HL-60/S4 (cell line): ENCODE results near the gene BMS1.

Source experiments
- in situ Hi-C: fragments of 300-500 bp; cut with MboI; formaldehyde crosslinking; loops from 2 replicates; pipeline ENCODE4 v1.14.3; 2022; ENCODE audit warnings: low sequenced_read_pairs

Gene BMS1

DNA sequence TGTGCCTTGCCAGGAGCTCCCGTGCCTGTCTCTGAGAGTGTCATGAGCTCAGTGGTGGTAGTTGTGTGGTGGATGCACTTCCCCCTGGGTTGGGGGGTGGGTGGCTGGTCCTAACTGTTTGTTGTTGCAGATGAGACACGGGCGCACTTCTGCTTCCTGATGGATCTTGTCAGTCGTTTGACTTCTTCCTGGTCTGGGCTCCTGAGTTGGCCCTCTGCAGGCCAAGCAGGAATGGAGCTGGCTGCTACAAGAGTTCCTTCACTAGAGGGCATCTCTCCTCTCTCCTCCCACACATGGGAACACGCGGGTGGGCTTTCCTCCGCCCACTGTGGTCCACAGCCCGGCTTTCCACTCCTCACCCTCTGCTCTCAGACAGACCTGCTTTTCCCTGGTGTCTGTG lies 82.0 kb downstream of the BMS1 start:
- in situ Hi-C loops: no loop called here

DNA sequence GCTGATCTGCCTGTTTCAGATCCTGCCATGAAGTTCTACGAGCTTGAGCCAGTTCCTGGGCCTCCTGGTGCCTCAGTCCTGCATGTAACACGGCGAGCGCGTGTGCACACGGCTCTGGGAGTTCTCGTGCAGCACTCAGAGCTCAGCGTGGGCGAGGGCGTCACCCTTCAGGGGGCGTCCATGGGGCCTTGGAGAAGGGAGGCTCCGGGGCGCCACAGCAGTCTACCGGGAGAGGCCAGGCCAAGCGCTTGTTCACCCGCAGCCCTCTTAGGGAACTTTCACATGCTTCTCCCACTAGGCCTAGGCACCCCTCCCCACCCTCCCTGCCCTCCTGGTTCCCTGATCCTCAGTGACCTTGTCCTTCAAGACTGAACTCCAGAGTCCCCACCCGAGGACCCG lies 83.1 kb downstream of the BMS1 start:
- in situ Hi-C loops: no loop called here

DNA sequence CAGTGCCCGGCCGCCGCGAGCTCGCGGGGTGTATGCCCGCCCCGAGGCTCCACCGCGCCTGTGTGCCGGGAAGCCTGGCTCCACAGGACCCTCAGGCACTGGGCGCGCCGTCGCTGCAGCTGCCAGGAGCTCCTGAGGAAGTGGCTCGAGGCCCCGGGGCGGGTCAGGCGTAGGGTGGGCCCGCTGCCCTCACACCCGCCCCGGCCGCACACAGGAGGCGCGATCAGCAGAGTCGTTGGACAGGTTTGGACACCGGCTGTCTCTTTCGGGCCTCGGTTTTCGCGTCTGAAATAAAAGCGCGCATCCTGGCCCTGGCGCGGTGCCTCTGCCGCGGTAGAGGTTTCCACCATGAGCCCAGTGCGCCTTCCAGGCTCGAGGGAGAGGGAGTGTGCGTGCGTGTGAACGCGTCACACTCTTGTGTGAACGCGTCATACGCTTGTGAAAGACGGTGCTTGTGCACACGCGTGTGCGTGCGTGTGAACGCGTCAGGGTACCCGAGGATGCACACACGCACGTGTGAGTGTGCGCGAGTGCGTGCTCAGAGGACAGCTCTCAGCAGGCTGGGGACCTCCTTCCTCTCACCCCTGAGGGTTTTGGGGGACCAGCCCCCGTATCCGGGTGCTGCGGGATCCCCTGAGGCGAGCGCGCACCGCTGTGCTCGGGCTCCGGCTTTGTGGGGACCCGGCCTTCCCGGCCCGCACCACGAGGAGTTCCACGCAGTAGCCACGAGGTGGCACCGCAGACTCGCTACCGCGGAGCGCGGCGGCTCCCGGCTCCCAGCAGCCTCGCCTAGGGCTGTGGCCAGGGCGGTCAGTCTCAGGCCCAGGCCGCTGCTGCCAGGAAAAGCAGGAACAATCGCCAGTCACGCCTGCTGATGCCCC lies 83.8 kb downstream of the BMS1 start:
- in situ Hi-C loops: no loop called here

DNA sequence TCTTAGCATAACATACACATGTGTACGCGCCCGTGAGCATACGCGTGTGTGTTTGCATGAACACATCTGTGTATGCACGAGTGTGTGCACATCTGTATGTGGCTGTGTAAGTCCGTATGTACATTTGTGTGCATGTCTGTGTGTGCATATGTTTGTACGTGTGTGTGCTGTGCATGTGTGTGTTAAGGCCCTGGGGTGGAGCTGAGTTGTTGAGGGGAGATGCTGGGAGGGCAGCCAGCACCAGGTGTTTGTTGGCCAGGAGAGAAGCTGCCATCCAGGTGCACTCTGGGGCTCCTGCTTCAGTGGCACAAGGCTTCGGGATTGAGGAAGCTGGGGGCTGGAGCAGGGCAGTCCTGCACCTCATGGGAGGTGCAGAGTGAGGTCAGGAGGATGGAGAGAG lies 85.0 kb downstream of the BMS1 start:
- in situ Hi-C loops: no loop called here

DNA sequence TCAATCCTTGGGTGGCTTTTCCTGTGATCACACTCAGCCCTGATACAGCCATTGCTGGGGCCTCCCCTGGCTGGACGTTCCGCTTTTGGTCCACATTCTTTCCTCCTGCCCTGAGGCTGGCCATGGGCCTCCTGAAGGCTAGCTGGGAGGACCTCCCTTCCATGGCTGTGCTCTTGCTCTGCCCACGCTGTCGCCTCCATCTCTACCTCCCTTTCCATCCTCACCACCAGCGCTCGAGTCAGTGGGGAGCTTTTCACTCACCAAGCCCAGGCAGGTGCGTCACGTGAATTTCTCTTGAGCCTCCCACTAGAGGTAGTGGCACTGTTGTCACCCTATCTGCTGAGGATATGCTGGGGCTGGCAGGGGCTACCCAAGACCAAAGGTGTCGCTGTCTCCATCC lies 85.9 kb downstream of the BMS1 start:
- in situ Hi-C loops: no loop called here

DNA sequence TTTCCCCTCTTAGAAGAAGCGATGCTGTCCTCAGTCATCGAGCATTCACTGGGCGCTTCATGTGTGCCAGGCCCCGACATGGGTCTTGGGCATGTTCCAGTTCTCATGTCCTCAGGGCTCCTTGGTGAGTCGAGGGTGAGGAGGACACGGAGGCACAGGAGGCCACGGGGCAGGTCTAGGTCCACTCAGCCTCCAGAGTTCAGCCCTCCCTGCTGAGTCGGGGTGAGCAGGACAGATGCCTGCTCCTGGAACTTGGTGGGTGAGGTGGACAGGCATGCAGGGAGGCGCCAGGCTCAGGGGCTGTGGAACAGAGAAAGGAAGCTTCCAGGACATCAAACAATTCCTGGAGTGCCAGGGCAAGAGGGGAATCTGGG lies 87.4 kb downstream of the BMS1 start:
- in situ Hi-C loops: loop anchor here (10.0 kb wide), 1 partner anchor 225 kb away; no protein-coding TSS in a partner anchor

DNA sequence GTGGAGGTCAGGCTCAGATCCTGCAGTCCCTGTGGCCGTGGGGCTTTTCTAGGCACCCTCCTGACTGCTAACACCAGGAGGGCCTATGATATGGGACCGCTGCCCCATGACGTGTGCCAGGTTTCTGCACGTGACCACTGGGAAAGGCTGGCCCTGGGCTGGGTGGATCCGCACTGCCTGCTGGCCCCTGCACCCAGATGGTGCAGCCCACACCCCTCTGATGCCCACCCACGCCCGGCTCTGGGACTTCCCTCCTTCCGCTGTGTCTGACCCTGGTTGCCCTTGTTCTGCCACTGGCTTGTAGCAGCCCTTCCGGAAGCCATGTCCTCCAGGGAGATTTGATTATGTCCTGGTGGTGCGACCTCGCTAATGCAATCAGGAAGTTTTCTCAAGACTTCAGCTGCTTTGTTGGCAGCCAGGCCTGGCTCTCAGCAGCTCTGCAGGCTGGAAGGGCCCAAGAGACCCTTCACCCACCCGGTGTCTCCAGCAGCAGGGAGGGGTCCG lies 88.6 kb downstream of the BMS1 start:
- in situ Hi-C loops: loop anchor here (10.0 kb wide), 1 partner anchor 224 kb away; no protein-coding TSS in a partner anchor

DNA sequence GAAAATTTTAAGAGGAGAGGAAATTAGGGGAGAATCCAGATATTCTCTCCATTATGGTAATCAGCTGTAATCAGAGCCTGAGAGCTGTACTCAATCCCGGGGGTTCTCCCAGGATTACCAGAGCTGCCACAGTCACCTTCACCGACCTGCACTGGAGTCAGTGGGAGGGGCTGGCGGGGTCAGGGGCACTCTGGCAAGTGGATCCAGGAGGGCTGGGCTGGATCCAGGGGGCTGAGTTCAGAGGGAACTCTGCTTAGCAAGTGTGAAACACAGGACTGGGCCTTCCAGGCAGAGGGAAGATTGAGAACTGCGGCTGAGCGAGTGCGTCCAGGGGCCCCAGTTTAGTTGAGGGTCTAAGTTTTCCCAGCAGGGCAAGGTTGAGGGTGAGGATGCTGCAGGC lies 89.2 kb downstream of the BMS1 start:
- in situ Hi-C loops: loop anchor here (10.0 kb wide), 1 partner anchor 223 kb away; no protein-coding TSS in a partner anchor

DNA sequence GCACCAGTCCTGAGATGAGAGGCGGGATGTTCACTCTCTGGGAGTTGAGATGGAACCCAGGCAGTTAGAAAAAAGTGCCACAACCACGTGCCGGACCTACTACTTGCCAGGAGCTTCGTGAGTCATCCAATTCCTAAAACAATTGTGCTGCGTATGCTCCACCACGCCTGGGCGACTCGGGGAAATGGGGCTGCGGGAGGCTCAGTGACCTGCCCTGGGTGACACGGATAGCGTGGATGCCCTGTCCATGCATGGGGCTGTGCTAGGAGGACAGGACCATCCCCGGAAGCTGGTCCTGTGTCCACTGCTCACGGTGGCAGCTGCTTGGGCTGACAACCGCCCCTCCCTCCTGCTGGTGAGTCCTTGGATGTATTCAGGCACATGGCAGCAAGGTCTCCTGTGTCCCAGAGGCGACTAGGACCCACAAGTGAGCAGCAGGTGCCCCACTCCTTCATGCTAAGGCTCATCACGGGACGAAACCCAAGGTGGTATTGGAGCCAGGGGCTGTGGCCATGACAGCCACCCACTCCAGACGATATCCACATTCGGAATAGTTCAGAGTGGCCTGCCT lies 90.4 kb downstream of the BMS1 start:
- in situ Hi-C loops: loop anchor here (10.0 kb wide), 1 partner anchor 222 kb away; no protein-coding TSS in a partner anchor

DNA sequence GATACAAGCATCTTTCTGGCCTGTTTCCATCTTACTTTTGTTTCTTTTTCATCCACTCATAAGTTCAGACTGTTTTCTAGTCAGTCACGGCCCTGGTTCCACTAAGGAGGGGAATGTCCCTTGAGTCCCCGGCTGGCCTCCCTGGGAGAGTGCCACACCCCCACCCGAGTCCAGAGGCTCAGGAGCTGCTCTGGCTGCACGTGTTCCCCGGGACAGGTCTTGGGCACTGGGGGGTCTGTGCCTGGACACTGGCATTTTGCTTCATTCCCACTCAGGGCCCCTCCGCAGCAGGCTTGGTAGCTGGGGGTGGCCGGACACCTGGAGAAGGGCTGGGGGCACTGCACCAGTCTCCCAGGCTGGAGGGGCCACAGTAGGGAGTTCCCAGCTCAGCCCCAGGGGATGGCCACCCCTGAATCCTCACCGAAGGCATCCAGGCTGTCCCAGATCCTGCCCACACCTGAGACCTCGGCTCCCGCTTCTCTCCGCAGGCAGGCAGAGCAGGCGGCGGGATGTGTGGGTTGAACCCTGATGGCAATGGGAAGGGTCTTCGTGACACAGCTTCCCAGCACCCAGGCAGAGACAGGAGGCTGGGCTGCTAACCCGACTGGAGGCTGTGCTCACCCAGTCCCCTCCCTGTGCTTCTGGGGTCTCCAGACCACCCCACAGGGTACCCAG lies 92.3 kb downstream of the BMS1 start:
- in situ Hi-C loops: loop anchor here (10.0 kb wide), 1 partner anchor 220 kb away; no protein-coding TSS in a partner anchor

DNA sequence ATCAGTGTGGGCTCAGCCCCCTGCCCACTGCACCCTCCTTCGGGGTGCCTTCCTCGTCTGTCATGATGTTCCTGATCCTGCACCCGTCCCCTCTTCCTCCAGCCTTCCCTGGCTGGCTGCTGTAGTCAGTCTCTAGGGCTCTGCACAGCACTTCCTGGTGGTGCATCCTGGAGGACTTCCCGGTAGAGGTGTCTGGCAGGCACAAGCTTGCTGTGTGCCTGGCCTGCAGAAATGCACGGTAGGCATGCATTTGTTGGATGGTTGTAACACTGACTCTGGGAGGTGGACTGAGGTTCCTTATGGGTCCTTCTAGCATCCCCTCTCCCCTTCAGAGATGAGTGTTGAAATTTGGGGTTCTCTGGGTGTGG lies 92.8 kb downstream of the BMS1 start:
- in situ Hi-C loops: loop anchor here (10.0 kb wide), 1 partner anchor 219 kb away; no protein-coding TSS in a partner anchor

DNA sequence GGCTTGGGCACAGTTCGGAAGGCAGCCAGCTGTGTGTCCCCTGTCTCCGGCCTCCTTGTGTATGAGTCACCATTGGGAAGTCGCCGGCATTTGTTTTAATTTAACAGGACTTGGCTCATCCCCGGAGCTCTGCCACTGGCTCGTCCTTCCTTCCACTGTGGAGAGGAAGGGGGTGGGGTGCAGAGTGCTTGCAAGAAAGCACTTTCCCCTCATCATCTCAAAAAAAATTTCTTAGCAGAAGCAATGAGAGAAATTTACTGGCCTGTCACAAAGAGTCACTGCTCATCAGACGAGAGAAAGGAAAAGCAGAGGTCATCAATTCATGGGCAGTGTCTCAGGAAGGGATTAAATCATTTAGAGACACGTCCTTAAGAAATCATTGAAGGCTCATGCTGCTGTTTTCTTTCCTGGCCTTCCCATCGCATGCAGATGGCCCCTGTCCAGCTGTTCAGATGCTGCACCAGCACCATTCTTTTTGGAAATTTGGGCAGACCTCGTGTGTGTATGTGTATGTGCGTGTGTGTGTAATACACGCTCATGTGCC lies 93.3 kb downstream of the BMS1 start:
- in situ Hi-C loops: loop anchor here (10.0 kb wide), 1 partner anchor 219 kb away; no protein-coding TSS in a partner anchor

DNA sequence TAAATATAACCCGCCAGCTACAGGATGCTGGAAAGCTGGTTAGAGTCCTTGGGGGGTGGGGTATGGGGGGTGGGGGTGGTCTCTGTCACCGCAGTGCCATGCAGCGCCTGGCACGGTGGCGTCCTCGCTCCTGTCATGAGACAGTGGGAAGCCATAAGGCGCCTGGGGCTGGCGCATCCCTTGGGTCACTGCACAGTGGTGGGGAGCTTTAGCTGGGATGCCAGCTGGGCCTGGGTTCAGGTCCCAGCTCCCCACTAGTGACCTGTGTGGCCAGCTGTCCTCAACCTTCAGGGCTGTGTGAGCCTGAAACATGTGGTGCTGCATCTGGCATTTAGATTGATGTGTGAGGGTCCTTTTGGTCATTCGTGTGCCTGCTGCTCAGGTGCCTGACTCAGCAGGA lies 93.9 kb downstream of the BMS1 start:
- in situ Hi-C loops: loop anchor here (10.0 kb wide), 1 partner anchor 218 kb away; no protein-coding TSS in a partner anchor

DNA sequence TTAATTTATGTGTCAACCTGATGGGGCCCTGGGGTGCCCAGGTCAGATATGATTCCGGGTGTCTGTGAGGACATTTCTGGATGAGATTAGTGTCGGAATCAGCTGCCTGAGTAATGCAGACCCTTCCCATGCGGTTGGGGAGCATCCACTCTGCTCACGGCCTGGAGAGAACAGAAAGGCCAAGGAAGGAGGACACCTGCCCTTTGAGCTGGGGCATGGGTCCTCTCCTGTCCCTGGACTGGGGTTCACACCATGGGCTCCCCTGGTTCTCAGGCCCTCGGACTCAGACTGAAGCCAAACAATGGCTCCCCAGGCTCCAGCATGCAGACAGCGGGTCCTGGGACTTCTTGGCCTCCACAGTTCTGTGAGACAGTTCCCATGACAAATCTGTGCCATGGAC lies 94.3 kb downstream of the BMS1 start:
- in situ Hi-C loops: loop anchor here (10.0 kb wide), 1 partner anchor 218 kb away; no protein-coding TSS in a partner anchor

DNA sequence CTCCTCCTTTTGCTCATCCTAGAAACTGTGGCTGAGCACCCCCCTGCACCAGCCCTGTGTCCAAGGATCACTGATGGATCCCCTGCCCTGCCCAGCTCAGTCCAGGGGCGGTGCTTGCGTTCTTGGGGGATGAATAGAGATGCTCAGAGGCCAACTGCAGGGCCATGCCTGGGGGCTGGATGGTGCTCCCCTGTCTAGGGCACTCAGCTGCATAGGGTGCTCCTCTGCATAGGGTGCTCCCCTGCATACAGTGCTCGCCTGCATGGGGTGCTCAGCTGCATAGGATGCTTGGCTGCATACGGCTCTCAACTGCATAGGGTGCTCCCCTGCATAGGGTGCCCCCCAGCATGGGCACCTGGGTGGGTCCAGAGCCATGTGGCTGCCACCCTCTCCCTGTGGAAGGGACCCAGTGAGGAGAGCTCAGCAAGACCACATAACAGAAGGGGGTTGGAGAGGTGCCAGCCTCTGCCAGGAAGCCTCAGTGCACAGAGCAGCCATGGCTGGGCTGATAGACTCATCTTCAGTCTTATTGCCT lies 95.0 kb downstream of the BMS1 start:
- in situ Hi-C loops: loop anchor here (10.0 kb wide), 1 partner anchor 217 kb away; no protein-coding TSS in a partner anchor

DNA sequence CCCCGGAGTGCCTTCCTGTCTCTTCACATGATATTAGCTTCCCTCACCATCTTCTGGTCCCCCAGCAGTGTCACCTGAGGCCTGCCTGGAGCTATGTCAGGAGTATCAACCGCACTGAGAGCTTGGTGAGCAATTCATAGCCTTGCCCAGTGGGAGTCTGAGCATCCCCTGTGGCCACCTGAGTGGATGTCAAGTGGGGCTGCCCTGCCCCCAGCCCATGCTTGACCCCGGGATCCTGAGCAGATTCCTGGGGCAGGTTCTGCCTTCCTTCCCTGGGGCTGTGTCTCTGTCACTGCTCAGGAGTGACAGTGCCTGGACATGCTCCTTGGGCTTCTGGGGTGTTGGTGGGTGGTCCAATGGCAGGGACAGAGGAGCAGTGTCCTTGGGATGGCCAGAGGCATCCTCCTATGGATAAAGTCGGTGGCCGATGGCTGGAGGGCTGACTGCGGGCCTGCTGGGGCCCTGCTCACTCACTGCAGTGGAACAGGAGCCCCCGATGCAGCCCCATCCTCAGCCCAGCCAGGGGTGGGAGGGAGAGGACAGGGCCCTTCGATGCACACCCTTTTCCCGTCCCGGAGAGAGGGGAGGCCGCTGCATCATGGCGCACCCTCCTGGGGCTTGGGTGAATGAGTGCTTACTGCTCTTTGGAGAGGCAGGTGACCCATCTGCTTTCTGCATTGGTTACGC lies 95.7 kb downstream of the BMS1 start:
- in situ Hi-C loops: loop anchor here (10.0 kb wide), 1 partner anchor 217 kb away; no protein-coding TSS in a partner anchor

DNA sequence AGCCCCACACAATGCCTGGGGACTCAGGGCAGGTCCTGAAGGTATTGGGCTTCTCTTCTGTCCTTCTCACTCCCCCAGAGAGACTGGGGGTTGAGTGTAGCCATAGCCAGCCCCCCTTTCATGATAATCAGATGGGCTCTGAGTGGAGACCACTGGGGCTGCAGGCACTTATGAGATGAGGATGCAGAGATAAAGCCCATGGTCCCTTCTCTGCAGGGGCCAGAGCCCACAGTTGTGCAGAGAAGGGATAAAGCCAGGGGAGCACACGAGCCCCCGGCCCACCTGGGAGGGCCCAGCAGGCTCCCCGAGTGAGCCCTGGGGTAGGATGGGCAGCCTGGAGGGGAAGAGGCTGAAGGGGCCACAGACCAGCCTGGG lies 96.2 kb downstream of the BMS1 start:
- in situ Hi-C loops: loop anchor here (10.0 kb wide), 1 partner anchor 216 kb away; no protein-coding TSS in a partner anchor

DNA sequence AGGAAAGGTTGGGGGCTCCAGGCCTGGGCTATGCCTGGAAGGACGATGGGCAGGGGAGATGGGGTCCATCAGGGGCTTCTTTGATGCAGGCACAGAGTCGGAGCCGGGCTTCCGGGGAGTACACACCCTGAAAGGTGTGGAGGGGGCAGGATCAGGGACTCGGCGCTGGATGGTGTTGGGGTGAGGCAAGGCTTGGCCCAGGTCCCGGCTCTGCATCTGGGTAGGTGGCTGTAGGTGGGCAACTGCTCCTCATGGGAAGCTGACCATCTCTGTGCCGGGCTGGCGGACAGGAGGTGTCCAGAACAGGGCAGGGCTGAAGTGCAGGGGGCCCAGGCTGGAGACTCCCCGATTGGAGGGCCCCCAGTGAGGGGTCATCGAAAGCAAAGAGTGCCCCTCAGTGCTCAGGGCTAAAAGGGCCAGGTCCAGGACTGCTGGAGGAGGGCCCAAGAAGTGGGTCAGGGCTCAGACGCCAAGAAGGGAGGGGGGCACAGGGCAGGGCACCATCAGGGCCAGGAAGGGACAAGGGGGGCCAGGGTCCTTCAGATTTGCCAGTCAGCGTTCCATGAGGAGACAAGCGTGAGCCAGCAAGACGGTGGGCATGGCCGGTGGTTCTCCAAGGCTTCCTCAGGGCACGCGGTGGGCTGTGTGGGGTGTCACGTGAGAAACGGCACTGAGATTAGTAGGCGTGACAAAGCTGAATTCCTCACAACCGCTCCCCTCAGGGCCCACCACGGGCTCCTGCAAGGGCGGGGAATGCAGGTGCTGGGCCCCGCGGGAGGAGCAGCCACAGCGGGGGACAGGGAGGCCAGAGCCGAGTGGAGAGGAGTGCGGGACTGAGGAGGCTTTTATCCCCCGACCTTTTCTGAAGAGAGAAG lies 97.0 kb downstream of the BMS1 start:
- in situ Hi-C loops: loop anchor here (10.0 kb wide), 1 partner anchor 215 kb away; no protein-coding TSS in a partner anchor

DNA sequence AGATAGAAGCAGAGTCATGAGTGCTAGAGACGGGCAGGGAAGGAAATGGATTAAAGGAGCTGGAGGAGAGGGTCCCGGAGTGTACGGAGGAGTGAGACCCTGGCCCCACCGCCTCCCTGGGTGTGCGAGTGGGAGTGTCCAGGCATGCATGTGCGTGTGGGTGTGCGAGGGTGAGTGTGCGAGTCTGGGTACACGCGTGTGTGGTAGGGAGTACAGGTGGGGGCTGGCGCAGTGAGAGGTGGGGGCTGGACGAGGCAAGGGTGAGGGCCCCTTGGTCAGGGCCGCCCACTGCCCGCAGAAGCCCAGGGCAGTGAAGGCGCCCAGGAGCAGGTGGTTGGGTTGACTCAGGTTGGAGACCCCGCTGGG lies 97.6 kb downstream of the BMS1 start:
- in situ Hi-C loops: no loop called here
